ENCODE results near the gene SPINK2. TPM values are rescaled to one million over a fixed set of nuclear protein-coding genes. Genes with fewer than 3 reads are reported as not detected.

SPINK2 gene
- total and polyA plus RNA-seq, 2 of the 8 experiments (the other 6 are each of a cell fraction or from before 2014, with no cell fraction given), result 0.89 to 1.4 TPM

GRCh38 chr4:56860781-56861180 lies 39.3 kb upstream of the SPINK2 start:
- H3K4me2 ChIP-seq (ENCODE audit: insufficient read depth in 1 of 2, low read depth in 2 of 2, low read length in 2 of 2), result no peak overlapping the region
- no peak overlapping the region for H2BK20ac ChIP-seq (ENCODE audit: low read length)
- H3K4me1 ChIP-seq (replicated peaks in 1 of 4; ENCODE audit: control insufficient read depth in 3 of 4, insufficient read depth in 4 of 4, low read length in 3 of 4), result no peaks in the 10 kb centered on the region
- H2AFZ ChIP-seq (ENCODE audit: low read length), result no peak overlapping the region
- H3K27me3 ChIP-seq (replicated peaks in 1 of 4; ENCODE audit: control insufficient read depth in 3 of 4, extremely low read depth in 1 of 4, insufficient read depth in 3 of 4, low read length in 3 of 4), result no peaks in the 10 kb centered on the region
- H2BK15ac ChIP-seq (ENCODE audit: low read length), result no peak overlapping the region
- no peak overlapping the region for H3K18ac ChIP-seq (ENCODE audit: extremely low read depth, low read length)
- no peaks in the 10 kb centered on the region for H4K20me1 ChIP-seq (replicated peaks in 1 of 2; ENCODE audit: control insufficient read depth in 1 of 2, insufficient read depth in 2 of 2, low read length in 2 of 2)
- H3K27ac ChIP-seq (ENCODE audit: low read depth, low read length), result no peak overlapping the region
- H2BK12ac ChIP-seq (ENCODE audit: low read depth, low read length), result no peak overlapping the region
- 90% methylated on average over 2 of the region's 3 CpGs; no CpG with 5 or more reads in 1 of the 2 experiments for WGBS, 2 experiments (ENCODE audit: extremely low coverage in 1 of 2, insufficient coverage in 1 of 2, insufficient read length in 1 of 2, insufficient replicate concordance in 2 of 2, low coverage in 1 of 2, low lambda C conversion rate in 2 of 2, missing lambda C conversion rate in 1 of 2)
- H3K23me2 ChIP-seq (ENCODE audit: low read depth, low read length), result no peaks in the 10 kb centered on the region
- no peak overlapping the region for H3K9ac ChIP-seq (replicated peaks in 1 of 4; ENCODE audit: extremely low read depth in 1 of 4, low read depth in 3 of 4, low read length in 3 of 4)
- H3K79me2 ChIP-seq (ENCODE audit: control insufficient read depth in 1 of 2, insufficient read depth in 2 of 2, low read length in 2 of 2), result no peaks in the 10 kb centered on the region
- ChIA-PET CTCF (ENCODE audit: partially characterized antibody) (interaction anchor here (0.6 to 2.0 kb wide), 6 partner anchors 8 to 232 kb away, joined by 3 to 5 read pairs (median 3); no protein-coding TSS in a partner anchor), POLR2A (ENCODE audit: partially characterized antibody) (interaction anchor here (0.6 to 1.8 kb wide), 5 partner anchors 16 to 94 kb away, joined by 3 to 7 read pairs (median 3); partner anchors contain the start of gene REST)
- no peak overlapping the region for H4K8ac ChIP-seq (ENCODE audit: extremely low read depth, insufficient read depth, low read length)
- H2BK5ac ChIP-seq (ENCODE audit: low read depth, low read length), result no peak overlapping the region
- no peak overlapping the region for H2AK5ac ChIP-seq (ENCODE audit: low read depth, low read length)
- DNase-seq (ENCODE audit: low read depth in 1 of 2, low spot score in 2 of 2) (no peak), FAIRE-seq (no peak)
- no peak overlapping the region for H3K23ac ChIP-seq (ENCODE audit: insufficient read length)
- H3K14ac ChIP-seq (ENCODE audit: insufficient read length), result no peak overlapping the region
- no peaks in the 10 kb centered on the region for H3K79me1 ChIP-seq (ENCODE audit: low read depth, low read length)
- no peak overlapping the region for H3K56ac ChIP-seq (replicated peaks; ENCODE audit: insufficient read length, low read depth, low read length)
- H4K91ac ChIP-seq (replicated peaks; ENCODE audit: insufficient read length, low read length), result no peak overlapping the region
- H3K36me3 ChIP-seq (ENCODE audit: control insufficient read depth in 2 of 4, insufficient read depth in 4 of 4, low read length in 3 of 4), result no peaks in the 10 kb centered on the region
- no peak overlapping the region for H3K4me3 ChIP-seq (ENCODE audit: extremely low read depth in 1 of 4, insufficient read depth in 2 of 4, low read depth in 3 of 4, low read length in 4 of 4)
- H3K4ac ChIP-seq (replicated peaks; ENCODE audit: insufficient read length, low read depth, low read length), result no peak overlapping the region
- H3K9me3 ChIP-seq (ENCODE audit: insufficient read depth in 2 of 2, low read depth in 1 of 2, low read length in 1 of 2), result no peaks in the 10 kb centered on the region
- no peak overlapping the region for H4K5ac ChIP-seq (ENCODE audit: insufficient read length, low read depth, low read length)
- no peak overlapping the region for H2BK120ac ChIP-seq (replicated peaks; ENCODE audit: low read depth, low read length)
- TF ChIP-seq POLR2A (IDR thresholded peaks at IDR 0.05; ENCODE audit: control extremely low read depth in 1 of 2, low read depth in 2 of 2, low read length in 2 of 2) (no peak), HDAC2 (IDR thresholded peaks at IDR 0.05; ENCODE audit: borderline replicate concordance in 1 of 2, low read depth in 2 of 2, low read length in 2 of 2) (no peak), NRF1 (IDR thresholded peaks at IDR 0.05; ENCODE audit: low read depth, low read length) (no peak), SIX5 (IDR thresholded peaks at IDR 0.05; ENCODE audit: low read depth, low read length) (no peak), SP2 (IDR thresholded peaks at IDR 0.05; ENCODE audit: low read length) (no peak), POU5F1 (IDR thresholded peaks at IDR 0.05; ENCODE audit: low read depth, low read length) (no peak), KDM1A (IDR thresholded peaks at IDR 0.05; ENCODE audit: borderline replicate concordance, low read length) (no peak), TAF7 (optimal IDR thresholded peaks at IDR 0.05; ENCODE audit: borderline replicate concordance, low read depth, low read length) (no peak), BRCA1 (IDR thresholded peaks at IDR 0.05; ENCODE audit: low read depth, low read length) (no peak), KDM5A (IDR thresholded peaks at IDR 0.05; ENCODE audit: low read length) (no peak), SP4 (IDR thresholded peaks at IDR 0.05; ENCODE audit: low read length) (no peak), RAD21 (IDR thresholded peaks at IDR 0.05 in 1 of 2, conservative IDR thresholded peaks at IDR 0.05 in 1 of 2; ENCODE audit: low read depth in 2 of 2, low read length in 2 of 2) (no peak)
- TF ChIP-seq, protein P1, sequence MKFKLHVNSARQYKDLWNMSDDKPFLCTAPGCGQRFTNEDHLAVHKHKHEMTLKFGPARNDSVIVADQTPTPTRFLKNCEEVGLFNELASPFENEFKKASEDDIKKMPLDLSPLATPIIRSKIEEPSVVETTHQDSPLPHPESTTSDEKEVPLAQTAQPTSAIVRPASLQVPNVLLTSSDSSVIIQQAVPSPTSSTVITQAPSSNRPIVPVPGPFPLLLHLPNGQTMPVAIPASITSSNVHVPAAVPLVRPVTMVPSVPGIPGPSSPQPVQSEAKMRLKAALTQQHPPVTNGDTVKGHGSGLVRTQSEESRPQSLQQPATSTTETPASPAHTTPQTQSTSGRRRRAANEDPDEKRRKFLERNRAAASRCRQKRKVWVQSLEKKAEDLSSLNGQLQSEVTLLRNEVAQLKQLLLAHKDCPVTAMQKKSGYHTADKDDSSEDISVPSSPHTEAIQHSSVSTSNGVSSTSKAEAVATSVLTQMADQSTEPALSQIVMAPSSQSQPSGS (IDR thresholded peaks at IDR 0.05; ENCODE audit: low read length), result no peak

Measured in H1 (cell line).